Measurements from ENCODE around the gene MMS22L.
"Not testable (repeated sequence)": the region's sequence is repeated elsewhere in the genome, so short reads cannot be mapped to it uniquely, and the experiment has no call there.

Gene MMS22L

GRCh38 chr6:97218912-97219311 is 64.1 kb downstream of the MMS22L start:
- no peak for DNase-seq

DNA sequence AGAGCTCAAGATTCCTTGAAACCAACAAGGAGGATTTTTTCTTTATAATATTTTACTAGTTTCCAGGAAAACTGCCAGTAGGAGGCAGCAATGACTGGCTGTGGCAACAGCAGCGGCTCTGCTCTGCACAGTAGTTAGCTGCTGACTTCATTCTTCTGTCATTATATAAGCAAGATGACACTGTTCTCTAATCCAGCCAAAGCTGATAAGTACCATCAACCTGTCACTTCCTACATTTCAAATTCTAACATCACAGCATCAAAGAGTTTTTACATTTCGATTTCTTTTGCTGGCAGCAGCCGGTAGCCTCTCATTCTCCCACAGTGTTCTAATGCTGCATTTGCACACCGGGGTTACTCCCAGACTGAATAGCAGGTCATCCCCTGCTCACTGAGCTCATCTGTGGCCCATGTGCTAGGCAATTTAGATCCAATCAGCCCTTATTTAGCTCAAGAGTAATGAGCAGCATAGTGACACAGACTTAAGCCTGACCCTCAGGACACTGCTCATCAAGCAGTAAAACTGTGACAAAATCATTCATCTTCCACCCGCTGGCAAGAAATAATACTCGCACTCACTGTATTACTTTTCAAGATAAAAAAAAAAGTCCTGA is 67.8 kb downstream of the MMS22L start:
- DNase-seq: peak; percentile 68

DNA sequence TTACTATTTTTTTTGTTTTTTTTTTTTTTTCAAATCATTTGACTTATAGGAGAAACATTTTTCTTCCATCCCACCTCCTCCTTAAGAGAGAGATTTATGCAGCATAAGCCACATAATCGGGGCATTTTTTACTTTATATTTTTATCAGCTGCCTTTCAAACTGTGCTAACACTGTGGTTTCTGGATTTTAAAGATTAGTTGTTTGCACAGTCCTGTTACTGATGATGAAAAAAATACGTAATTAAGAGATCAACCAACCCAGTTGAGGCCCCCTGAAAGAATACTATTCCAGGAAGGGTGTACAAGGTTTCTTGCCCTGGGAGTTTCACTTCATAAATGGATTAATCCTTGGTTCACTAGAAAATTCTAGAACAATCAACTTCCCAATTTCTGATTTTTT is 68.3 kb downstream of the MMS22L start:
- DNase-seq: peak; percentile 71

- no peak for DNase-seq
These were observed 75.6 kb downstream of the MMS22L start for GRCh38 chr6:97207383-97207782.

DNA sequence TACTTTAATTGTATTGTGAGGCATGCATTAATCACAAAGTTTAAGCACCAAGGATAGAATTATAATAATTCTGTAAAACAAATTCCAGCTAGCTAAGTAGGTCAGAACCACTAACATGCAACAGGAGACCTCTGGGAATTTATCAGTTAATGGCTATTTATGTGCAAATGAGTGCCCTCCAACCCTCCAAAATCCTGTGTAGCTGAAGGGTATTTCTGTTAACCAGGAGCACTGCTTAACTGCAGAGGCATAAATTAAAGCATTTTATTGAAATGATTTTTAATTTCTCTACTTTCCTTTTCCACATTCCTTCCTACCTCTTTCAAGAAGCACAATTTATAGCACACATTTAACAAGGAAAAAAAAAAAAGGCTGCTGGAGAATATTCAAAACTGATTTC is 77.0 kb downstream of the MMS22L start:
- no peak for DNase-seq

- DNase-seq: peak; percentile 55
These were observed 79.7 kb downstream of the MMS22L start for GRCh38 chr6:97203343-97203742.

DNA sequence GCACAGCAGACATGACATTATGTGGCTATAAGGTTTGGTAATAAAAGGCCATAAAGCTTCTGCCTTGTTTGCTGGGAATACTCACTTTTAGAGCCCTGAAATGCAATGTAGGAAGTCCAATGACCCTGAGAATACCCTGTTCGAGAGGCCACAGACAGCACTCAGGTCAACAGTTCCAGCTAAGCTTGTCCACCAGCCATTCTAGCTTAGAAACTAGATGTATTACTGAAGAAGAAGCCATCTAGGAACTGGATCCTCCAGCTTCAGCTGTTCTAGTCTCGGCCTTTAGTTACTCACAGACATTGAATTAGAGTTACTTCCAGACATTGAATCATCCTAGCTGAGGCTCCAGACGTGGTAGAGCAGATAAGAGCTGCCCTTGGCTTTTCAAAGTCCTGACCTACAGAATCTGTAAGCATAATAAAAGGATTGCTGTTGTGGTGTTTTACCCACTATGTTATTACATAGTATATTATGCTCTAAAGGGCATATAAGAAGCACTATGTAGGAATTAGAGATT is 84.9 kb downstream of the MMS22L start:
- DNase-seq: peak; percentile 24

- peak; percentile 38 for DNase-seq
These were observed 87.9 kb downstream of the MMS22L start for GRCh38 chr6:97195117-97195516.

GRCh38 chr6:97189767-97190166 is 93.2 kb downstream of the MMS22L start:
- DNase-seq: no peak

- DNase-seq: peak; percentile 25
These were observed 95.1 kb downstream of the MMS22L start for GRCh38 chr6:97187951-97188350.

DNA sequence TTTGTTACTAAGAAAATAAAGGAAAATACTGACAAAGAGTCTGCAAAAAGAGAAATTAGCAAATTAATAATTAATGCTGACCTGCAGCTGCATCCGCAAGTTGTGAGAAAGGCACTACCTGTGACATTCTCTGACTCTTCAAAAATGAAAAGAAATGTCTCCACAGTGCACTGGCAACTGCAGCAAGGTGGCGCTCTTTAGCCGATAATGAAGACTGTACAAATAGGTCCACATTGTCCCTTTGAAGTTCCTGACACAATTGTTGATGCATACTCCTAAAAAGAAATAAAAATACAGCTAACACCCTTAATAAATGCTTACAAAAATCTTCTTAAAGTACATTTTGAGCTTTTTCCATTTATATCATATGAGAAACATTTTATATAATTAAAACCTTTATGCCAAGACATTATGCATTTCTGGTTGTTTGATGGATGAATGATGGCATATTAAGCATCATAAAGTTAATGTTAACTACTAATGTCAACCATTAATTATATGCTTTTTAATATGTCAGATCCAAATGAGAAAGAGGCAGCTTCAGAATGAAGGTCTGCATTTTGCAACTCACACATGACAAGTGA is 96.5 kb downstream of the MMS22L start:
- DNase-seq: peak; percentile 85

DNA sequence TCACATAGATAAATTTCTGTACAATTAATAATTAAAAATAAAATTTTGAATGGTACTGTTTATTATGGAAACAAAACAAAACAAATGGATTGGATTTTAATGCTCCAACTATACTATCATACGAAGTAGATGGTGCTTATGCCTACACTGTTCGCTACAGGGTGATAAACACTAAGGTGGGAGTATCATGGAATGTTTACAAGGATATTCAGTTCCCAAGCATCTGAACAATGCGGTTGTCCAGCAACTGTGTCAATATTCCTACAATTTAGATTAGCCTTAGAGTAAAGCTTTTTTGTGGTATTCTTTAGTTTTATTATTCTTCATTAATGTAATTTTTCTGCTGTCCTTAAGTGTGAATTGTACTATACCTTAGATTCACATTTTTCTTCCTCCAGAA is 105.1 kb downstream of the MMS22L start:
- no peak for DNase-seq

- no peak for DNase-seq
These were observed 106.5 kb downstream of the MMS22L start for GRCh38 chr6:97176468-97176867.

DNA sequence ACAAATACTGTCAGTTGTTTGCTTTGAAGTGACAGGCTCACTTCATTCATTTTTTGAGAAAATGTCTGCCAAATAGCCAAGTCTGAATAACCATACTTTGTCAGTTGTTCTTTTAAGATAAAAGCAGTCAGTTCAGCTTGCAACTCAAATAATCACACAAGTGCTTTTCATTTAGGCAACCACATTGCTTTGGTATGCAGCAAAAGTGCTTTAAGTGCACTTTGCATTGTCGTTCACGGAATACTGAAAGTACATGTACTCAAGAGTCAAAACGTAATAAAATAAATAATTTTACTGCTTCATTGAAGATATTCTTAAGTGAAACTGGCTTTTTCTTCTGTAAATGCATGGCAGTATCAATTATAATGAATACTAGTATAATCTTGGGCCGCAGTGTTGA is 107.2 kb downstream of the MMS22L start:
- no peak for DNase-seq

GRCh38 chr6:97174471-97174870 is 108.5 kb downstream of the MMS22L start:
- no peak for DNase-seq

DNA sequence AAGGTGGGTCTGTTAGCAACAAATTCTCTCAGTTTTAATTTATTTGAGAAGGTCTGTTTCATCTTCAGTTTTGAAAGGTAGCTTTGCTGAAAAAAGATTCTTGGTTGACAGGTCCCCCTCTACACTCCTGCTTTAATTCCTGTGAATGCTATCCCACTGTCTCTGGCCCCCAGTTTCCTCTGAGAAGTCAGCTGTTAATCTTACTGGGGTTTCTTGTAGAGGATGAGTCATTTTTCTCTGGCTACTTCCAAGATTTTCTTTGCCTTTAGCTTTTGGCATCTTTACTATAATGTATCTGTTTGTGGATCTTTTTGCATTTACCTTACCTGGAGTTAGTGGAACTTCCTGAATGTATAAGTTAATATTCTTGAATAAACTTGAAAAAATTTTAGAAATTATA is 122.7 kb downstream of the MMS22L start:
- peak; percentile 12 for DNase-seq

DNA sequence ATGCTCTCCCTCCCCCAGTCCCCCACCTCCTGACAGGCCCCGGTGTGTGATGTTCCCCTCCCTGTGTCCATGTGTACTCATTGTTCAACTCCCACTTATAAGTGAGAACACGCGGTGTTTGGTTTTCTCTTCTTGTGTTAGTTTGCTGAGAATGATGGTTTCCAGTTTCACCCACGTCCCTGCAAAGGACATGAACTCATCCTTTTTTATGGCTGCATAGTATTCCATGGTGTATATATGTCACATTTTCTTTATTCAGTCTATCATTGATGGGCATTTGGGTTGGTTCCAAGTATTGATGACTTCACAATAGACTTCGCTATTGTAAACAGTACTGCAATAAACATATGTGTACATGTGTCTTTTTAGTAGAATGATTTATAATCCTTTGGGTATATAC is 127.6 kb downstream of the MMS22L start:
- not testable (repeated sequence) for DNase-seq

DNA sequence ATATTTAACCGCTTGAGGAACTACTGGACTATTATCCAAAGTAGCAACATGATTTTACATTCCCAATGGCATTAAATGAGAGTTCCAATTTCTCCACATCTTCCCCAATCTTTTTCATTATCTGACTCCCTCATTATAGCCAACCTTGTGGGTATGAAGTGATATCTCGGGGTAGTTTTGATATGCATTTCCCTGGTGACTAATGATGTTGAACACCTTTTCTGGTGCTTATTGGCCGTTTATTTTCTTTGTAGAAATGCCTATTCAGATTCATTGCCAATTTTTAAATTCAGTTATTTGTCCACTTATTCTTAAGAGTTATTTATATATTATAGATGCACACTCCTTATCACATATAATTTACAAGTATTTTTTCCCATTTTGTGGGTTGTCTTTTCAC is 129.0 kb downstream of the MMS22L start:
- no peak for DNase-seq

- no peak for DNase-seq
These were observed 131.4 kb downstream of the MMS22L start for GRCh38 chr6:97151601-97152000.

DNA sequence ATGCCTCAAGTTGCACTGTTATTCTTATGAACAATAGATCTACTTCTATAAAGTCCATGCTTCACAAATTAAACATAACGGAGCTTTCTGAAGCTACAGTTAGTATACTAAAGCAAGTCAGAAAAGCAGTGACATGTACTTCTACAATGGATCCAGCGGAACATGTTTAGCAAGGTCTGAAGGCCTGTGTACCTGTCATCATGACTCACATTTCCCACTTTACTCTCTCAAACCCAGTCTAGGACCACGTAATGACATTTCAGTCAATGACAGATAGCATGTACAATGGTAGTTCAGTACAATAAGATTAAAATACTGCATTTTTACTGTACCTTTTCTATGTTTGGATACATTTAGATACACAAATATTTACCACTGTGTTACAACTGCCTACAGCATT is 132.1 kb downstream of the MMS22L start:
- no peak for DNase-seq

GRCh38 chr6:97147421-97147820 is 135.6 kb downstream of the MMS22L start:
- no peak for DNase-seq

GRCh38 chr6:97145691-97146090 is 137.3 kb downstream of the MMS22L start:
- no peak for DNase-seq

GRCh38 chr6:97141756-97142155 is 141.3 kb downstream of the MMS22L start:
- DNase-seq: no peak

DNA sequence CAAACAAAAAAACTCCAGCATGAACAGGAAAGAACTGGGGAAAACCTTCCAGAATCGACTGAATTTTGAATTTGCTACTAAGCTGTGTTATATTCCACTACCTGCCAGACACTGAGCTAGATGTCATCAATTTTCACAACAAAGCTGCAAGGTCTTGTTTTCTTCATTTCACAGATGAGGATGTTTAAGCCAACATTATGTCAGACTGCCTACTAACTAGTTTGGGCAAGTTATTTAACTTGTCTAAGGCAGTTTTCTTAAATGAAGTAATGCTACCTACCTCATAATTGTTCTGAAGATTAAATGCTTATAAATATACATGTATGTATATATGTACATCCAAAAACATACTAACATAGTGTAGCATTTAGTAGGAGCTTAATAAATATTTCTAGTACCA is 144.4 kb downstream of the MMS22L start:
- DNase-seq: no peak
